Measurements from ENCODE around the gene DAAM1.

DNA sequence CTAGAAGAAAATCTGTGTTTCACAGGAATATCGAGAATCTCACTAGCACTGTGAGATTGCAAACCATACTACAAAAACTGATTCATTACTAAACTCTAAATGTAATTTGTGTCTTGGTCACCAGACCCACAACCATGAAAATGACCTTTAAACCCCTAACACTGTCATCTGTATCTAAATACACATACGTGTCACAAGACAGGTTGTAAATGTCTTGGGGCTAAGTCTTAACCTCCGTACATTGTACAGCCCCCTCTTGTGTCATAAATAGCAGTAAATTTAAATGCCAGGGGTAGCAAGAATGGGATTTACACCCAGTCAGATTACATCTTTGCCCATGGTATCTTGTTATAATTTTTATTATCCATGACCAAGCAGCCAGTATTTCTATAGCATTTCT lies 159.4 kb downstream of the DAAM1 start:
- TF ChIP-seq, protein P1, sequence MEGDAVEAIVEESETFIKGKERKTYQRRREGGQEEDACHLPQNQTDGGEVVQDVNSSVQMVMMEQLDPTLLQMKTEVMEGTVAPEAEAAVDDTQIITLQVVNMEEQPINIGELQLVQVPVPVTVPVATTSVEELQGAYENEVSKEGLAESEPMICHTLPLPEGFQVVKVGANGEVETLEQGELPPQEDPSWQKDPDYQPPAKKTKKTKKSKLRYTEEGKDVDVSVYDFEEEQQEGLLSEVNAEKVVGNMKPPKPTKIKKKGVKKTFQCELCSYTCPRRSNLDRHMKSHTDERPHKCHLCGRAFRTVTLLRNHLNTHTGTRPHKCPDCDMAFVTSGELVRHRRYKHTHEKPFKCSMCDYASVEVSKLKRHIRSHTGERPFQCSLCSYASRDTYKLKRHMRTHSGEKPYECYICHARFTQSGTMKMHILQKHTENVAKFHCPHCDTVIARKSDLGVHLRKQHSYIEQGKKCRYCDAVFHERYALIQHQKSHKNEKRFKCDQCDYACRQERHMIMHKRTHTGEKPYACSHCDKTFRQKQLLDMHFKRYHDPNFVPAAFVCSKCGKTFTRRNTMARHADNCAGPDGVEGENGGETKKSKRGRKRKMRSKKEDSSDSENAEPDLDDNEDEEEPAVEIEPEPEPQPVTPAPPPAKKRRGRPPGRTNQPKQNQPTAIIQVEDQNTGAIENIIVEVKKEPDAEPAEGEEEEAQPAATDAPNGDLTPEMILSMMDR (IDR thresholded peaks at IDR 0.05), result no peak
- no peak for TF ChIP-seq POLR2A (IDR thresholded peaks at IDR 0.05)
